Measurements from ENCODE around the gene COIL. TPM values are rescaled to one million over a fixed set of nuclear protein-coding genes. Genes with fewer than 3 reads are reported as not detected.

The COIL gene
- total and polyA plus RNA-seq, 2 donors (not counting 1 experiment from before 2014, with no cell fraction given) = 3.7 to 19.8 TPM

- H3K27ac Mint-ChIP-seq = no peak overlapping the region
- Histone ChIP-seq H3K4me1 (ENCODE audit: control insufficient read depth in 2 of 2, insufficient read depth in 2 of 2, low read length in 2 of 2) (peaks cover 0 to 4% of the 10 kb centered on the region in 2 donors), H3K79me2 (ENCODE audit: control insufficient read depth, insufficient read depth, low read length) (no peaks in the 10 kb centered on the region), H2AFZ (ENCODE audit: insufficient read depth, low read depth, low read length, poor library complexity, severe bottlenecking) (no peak overlapping the region), H3K27me3 (replicated peaks in 1 of 4; ENCODE audit: control extremely low read depth in 1 of 4, control insufficient read depth in 3 of 4, insufficient read depth in 4 of 4, low read length in 3 of 4) (no peaks in the 10 kb centered on the region), H3K9me3 (ENCODE audit: control extremely low read depth in 1 of 3, control insufficient read depth in 2 of 3, insufficient read depth in 1 of 3, low read length in 2 of 3) (peaks cover 0 to 4% (median 0%) of the 10 kb centered on the region in 3 donors), H3K4me3 (ENCODE audit: control extremely low read depth in 1 of 5, extremely low read depth in 1 of 5, insufficient read depth in 1 of 5, low read depth in 2 of 5, low read length in 4 of 5) (no peak overlapping the region), H3K36me3 (replicated peaks in 1 of 2; ENCODE audit: control extremely low read depth in 1 of 2, control insufficient read depth in 1 of 2, extremely low read depth in 1 of 2, insufficient read depth in 2 of 2, low read length in 1 of 2) (no peaks in the 10 kb centered on the region), H3K9ac (ENCODE audit: low read length) (no peak overlapping the region), H3K27ac (ENCODE audit: low read length in 2 of 2) (no peak overlapping the region), H4K20me1 (ENCODE audit: control insufficient read depth, insufficient read depth, low read length, poor library complexity, severe bottlenecking) (no peaks in the 10 kb centered on the region), H3K4me2 (replicated peaks; ENCODE audit: low read depth, low read length, poor library complexity, severe bottlenecking) (no peak overlapping the region)
- 93% methylated on average over 4 of the region's 7 CpGs for WGBS (ENCODE audit: insufficient coverage)
- H3K9me3 Mint-ChIP-seq (ENCODE audit: insufficient read depth) = no peaks in the 10 kb centered on the region
- H3K4me3 Mint-ChIP-seq = no peak overlapping the region
- peaks cover 3% of the 10 kb centered on the region for H3K4me1 Mint-ChIP-seq
- ATAC-seq (ENCODE audit: low read depth) (no peak), DNase-seq (no peak)
- no peaks in the 10 kb centered on the region for H3K27me3 Mint-ChIP-seq
- CTCF ChIA-PET = no interaction called here
- TF ChIP-seq EZH2 (IDR thresholded peaks at IDR 0.05; ENCODE audit: borderline replicate concordance, insufficient read depth, low read depth, low read length, poor library complexity, severe bottlenecking) = no peak
- TF ChIP-seq, protein P1, sequence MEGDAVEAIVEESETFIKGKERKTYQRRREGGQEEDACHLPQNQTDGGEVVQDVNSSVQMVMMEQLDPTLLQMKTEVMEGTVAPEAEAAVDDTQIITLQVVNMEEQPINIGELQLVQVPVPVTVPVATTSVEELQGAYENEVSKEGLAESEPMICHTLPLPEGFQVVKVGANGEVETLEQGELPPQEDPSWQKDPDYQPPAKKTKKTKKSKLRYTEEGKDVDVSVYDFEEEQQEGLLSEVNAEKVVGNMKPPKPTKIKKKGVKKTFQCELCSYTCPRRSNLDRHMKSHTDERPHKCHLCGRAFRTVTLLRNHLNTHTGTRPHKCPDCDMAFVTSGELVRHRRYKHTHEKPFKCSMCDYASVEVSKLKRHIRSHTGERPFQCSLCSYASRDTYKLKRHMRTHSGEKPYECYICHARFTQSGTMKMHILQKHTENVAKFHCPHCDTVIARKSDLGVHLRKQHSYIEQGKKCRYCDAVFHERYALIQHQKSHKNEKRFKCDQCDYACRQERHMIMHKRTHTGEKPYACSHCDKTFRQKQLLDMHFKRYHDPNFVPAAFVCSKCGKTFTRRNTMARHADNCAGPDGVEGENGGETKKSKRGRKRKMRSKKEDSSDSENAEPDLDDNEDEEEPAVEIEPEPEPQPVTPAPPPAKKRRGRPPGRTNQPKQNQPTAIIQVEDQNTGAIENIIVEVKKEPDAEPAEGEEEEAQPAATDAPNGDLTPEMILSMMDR (IDR thresholded peaks at IDR 0.05) = no peak
- POLR2A ChIA-PET = no interaction called here
- intact Hi-C loops (cut with micrococcal nuclease) = no loop called here
These were observed 11.4 kb upstream of the COIL start for GRCh38 chr17:56972111-56972730.

GRCh38 chr17:56970974-56971373 is 10.1 kb upstream of the COIL start:
- Histone ChIP-seq H3K27me3 (replicated peaks in 1 of 4; ENCODE audit: control extremely low read depth in 1 of 4, control insufficient read depth in 3 of 4, insufficient read depth in 4 of 4, low read length in 3 of 4) (no peaks in the 10 kb centered on the region), H4K20me1 (ENCODE audit: control insufficient read depth, insufficient read depth, low read length, poor library complexity, severe bottlenecking) (no peaks in the 10 kb centered on the region), H3K9me3 (ENCODE audit: control extremely low read depth in 1 of 3, control insufficient read depth in 2 of 3, insufficient read depth in 1 of 3, low read length in 2 of 3) (peaks cover 0 to 4% (median 0%) of the 10 kb centered on the region in 3 donors), H3K4me2 (replicated peaks; ENCODE audit: low read depth, low read length, poor library complexity, severe bottlenecking) (no peak overlapping the region), H3K9ac (ENCODE audit: low read length) (no peak overlapping the region), H3K36me3 (replicated peaks in 1 of 2; ENCODE audit: control extremely low read depth in 1 of 2, control insufficient read depth in 1 of 2, extremely low read depth in 1 of 2, insufficient read depth in 2 of 2, low read length in 1 of 2) (no peaks in the 10 kb centered on the region), H3K4me3 (ENCODE audit: control extremely low read depth in 1 of 5, extremely low read depth in 1 of 5, insufficient read depth in 1 of 5, low read depth in 2 of 5, low read length in 4 of 5) (no peak overlapping the region), H3K79me2 (ENCODE audit: control insufficient read depth, insufficient read depth, low read length) (no peaks in the 10 kb centered on the region), H3K4me1 (ENCODE audit: control insufficient read depth in 2 of 2, insufficient read depth in 2 of 2, low read length in 2 of 2) (no peaks in the 10 kb centered on the region), H3K27ac (ENCODE audit: low read length in 2 of 2) (no peak overlapping the region), H2AFZ (ENCODE audit: insufficient read depth, low read depth, low read length, poor library complexity, severe bottlenecking) (no peak overlapping the region)
- Mint-ChIP-seq H3K27me3 (no peaks in the 10 kb centered on the region), H3K4me1 (no peaks in the 10 kb centered on the region), H3K27ac (no peak overlapping the region), H3K9me3 (ENCODE audit: insufficient read depth) (no peaks in the 10 kb centered on the region), H3K4me3 (no peak overlapping the region)
- TF ChIP-seq, protein P1 (IDR thresholded peaks at IDR 0.05) = no peak
- TF ChIP-seq EZH2 (IDR thresholded peaks at IDR 0.05; ENCODE audit: borderline replicate concordance, insufficient read depth, low read depth, low read length, poor library complexity, severe bottlenecking) = no peak
- CTCF ChIA-PET = no interaction called here
- DNase-seq (no peak), ATAC-seq (ENCODE audit: low read depth) (no peak)
- WGBS (ENCODE audit: insufficient coverage) = no CpG with 5 or more reads among the region's 1 CpG
- POLR2A ChIA-PET = no interaction called here
- intact Hi-C loops (cut with micrococcal nuclease) = no loop called here

All from B cell (primary cell).